HL-60 (cell line): Measurements from ENCODE around the gene C17orf100.

Source experiments
- DNase-seq, 2 experiments: peaks; one replicate each; pipeline ENCODE4 v3.0.0-alpha.2; 2010 to 2020; ENCODE audit warnings: low read depth in 1 of 2, low spot score in 1 of 2
- H3K27ac ChIP-seq: fragments of 250-450 bp; sonication (Bioruptor Pico); replicated peaks from 2 replicates; pipeline ENCODE4 v1.5.1; 2020; ENCODE audit warnings: mild to moderate bottlenecking, moderate library complexity
- H3K27me3 ChIP-seq: fragments of 250-450 bp; sonication (Bioruptor Pico); 2 replicates; pipeline ENCODE4 v1.5.1; 2021; ENCODE audit warnings: mild to moderate bottlenecking, moderate library complexity; ENCODE audit not compliant: insufficient read depth, poor library complexity, severe bottlenecking
- H3K4me3 ChIP-seq: replicated peaks from 2 replicates; pipeline ENCODE4 v1.5.1; 2011; ENCODE audit warnings: mild to moderate bottlenecking, control low read depth, low read length; ENCODE audit not compliant: insufficient read depth
- CTCF ChIP-seq: IDR thresholded peaks from one replicate; pipeline ENCODE4 v1.5.1; 2011; ENCODE audit warnings: low read length, control low read depth, inconsistent platforms; ENCODE audit not compliant: insufficient read depth
- GABPA ChIP-seq: IDR thresholded peaks from 2 replicates; pipeline ENCODE4 v1.6.1; 2012; ENCODE audit warnings: low read depth
- POLR2AphosphoS5 ChIP-seq: IDR thresholded peaks from 2 replicates; pipeline ENCODE4 v1.6.1; 2012; ENCODE audit warnings: low read depth
- REST ChIP-seq: IDR thresholded peaks from 2 replicates; pipeline ENCODE4 v1.6.1; 2012; ENCODE audit warnings: low read depth; ENCODE audit not compliant: insufficient replicate concordance
- SPI1 ChIP-seq: IDR thresholded peaks from 2 replicates; pipeline ENCODE4 v1.6.1; 2012; ENCODE audit warnings: low read depth, mild to moderate bottlenecking, borderline replicate concordance

C17orf100 gene

GRCh38 chr17:6636616-6637457 is 14.7 kb upstream of the C17orf100 start:
- no peak for DNase-seq
- Histone ChIP-seq H3K27me3 (no peaks in the 10 kb centered on the region), H3K27ac (no peak overlapping the region), H3K4me3 (no peak overlapping the region)
- no peak for TF ChIP-seq POLR2AphosphoS5
- TF ChIP-seq REST = peak; percentile 75
- no peak for TF ChIP-seq SPI1
- TF ChIP-seq CTCF = no peak
- no peak for TF ChIP-seq GABPA

- no peak for DNase-seq
- Histone ChIP-seq H3K27me3 (no peaks in the 10 kb centered on the region), H3K4me3 (no peak overlapping the region), H3K27ac (no peak overlapping the region)
- TF ChIP-seq POLR2AphosphoS5 (no peak), GABPA (no peak), REST (no peak), SPI1 (no peak), CTCF (no peak)
Measured at GRCh38 chr17:6637458-6637840, 14.1 kb upstream of the C17orf100 start.

- no peaks in the 10 kb centered on the region for H3K27me3 ChIP-seq
- no peak for DNase-seq
- TF ChIP-seq CTCF (no peak), POLR2AphosphoS5 (no peak), GABPA (no peak), REST (no peak), SPI1 (no peak)
- no peak overlapping the region for H3K4me3 ChIP-seq
- H3K27ac ChIP-seq = no peak overlapping the region
Measured at GRCh38 chr17:6638046-6638908, 13.3 kb upstream of the C17orf100 start.
